ENCODE data around the gene CEMIP2. TPM values are rescaled to one million over a fixed set of nuclear protein-coding genes. Genes with fewer than 3 reads are reported as not detected.

CEMIP2 gene
- total RNA-seq, 4 donors from 2014 or later: 7.6 to 34.5 (median 12.3) TPM

GRCh38 chr9:71719562-71719961, 48.8 kb downstream of the CEMIP2 start:
- H3K27me3 ChIP-seq: no peaks in the 10 kb centered on the region
- DNase-seq: no peak
- peaks cover 0 to 50% (median 0%) of the 10 kb centered on the region in 3 donors for H3K36me3 ChIP-seq
- no peak overlapping the region for H3K4me3 ChIP-seq
- intact Hi-C loops (cut with DNase I): no loop called here
- no peak overlapping the region for H3K27ac ChIP-seq
- TF ChIP-seq CTCF (IDR thresholded peaks at IDR 0.05) (no peak), POLR2A (IDR thresholded peaks at IDR 0.05) (no peak)
- no peaks in the 10 kb centered on the region for H3K9me3 ChIP-seq
- H3K4me1 ChIP-seq: peaks cover 0 to 12% (median 4%) of the 10 kb centered on the region in 3 donors
- WGBS, 2 donors: 26 to 48% methylated on average over 5 of the region's 5 CpGs

- peaks cover 0 to 50% (median 0%) of the 10 kb centered on the region in 3 donors for H3K36me3 ChIP-seq
- H3K4me1 ChIP-seq: peaks cover 0 to 12% (median 4%) of the 10 kb centered on the region in 3 donors
- no peak overlapping the region for H3K4me3 ChIP-seq
- H3K27ac ChIP-seq: no peak overlapping the region
- 84 to 93% methylated on average over 3 of the region's 3 CpGs for WGBS, 2 donors
- intact Hi-C loops (cut with DNase I): no loop called here
- no peak for TF ChIP-seq POLR2A (IDR thresholded peaks at IDR 0.05)
- no peak for TF ChIP-seq CTCF (IDR thresholded peaks at IDR 0.05)
- no peaks in the 10 kb centered on the region for H3K9me3 ChIP-seq
- no peak for DNase-seq
- H3K27me3 ChIP-seq: no peaks in the 10 kb centered on the region
Measured at GRCh38 chr9:71719088-71719487, 49.2 kb downstream of the CEMIP2 start.

GRCh38 chr9:71716138-71716909, 52.0 kb downstream of the CEMIP2 start:
- H3K4me3 ChIP-seq: no peak overlapping the region
- intact Hi-C loops (cut with DNase I): no loop called here
- no peaks in the 10 kb centered on the region for H3K9me3 ChIP-seq
- no peak overlapping the region for H3K27ac ChIP-seq
- WGBS, 2 donors: 87 to 93% methylated on average over 2 of the region's 2 CpGs
- peak in 4 of 6 experiments; percentile 39 to 46 (median 44) for TF ChIP-seq CTCF (IDR thresholded peaks at IDR 0.05)
- no peak for TF ChIP-seq POLR2A (IDR thresholded peaks at IDR 0.05)
- peaks cover 0 to 12% (median 4%) of the 10 kb centered on the region in 3 donors for H3K4me1 ChIP-seq
- no peaks in the 10 kb centered on the region for H3K27me3 ChIP-seq
- H3K36me3 ChIP-seq: peaks cover 0 to 54% (median 0%) of the 10 kb centered on the region in 3 donors
- DNase-seq: no peak

GRCh38 chr9:71710856-71711255, 57.5 kb downstream of the CEMIP2 start:
- TF ChIP-seq CTCF (IDR thresholded peaks at IDR 0.05) (no peak), POLR2A (IDR thresholded peaks at IDR 0.05) (no peak)
- Histone ChIP-seq H3K4me1 (no peaks in the 10 kb centered on the region), H3K27me3 (no peaks in the 10 kb centered on the region), H3K9me3 (no peaks in the 10 kb centered on the region), H3K27ac (no peak overlapping the region), H3K36me3 (peaks cover 0 to 94% (median 0%) of the 10 kb centered on the region in 3 donors), H3K4me3 (no peak overlapping the region)
- intact Hi-C loops (cut with DNase I): no loop called here
- DNase-seq: no peak

GRCh38 chr9:71710201-71710600, 58.1 kb downstream of the CEMIP2 start:
- 61 to 64% methylated on average over 5 of the region's 5 CpGs for WGBS, 2 donors
- H3K9me3 ChIP-seq: no peaks in the 10 kb centered on the region

More at GRCh38 chr9:71710201-71710600, 58.1 kb downstream of the CEMIP2 start:
- H3K36me3 ChIP-seq: peaks cover 0 to 88% (median 0%) of the 10 kb centered on the region in 3 donors
- TF ChIP-seq POLR2A (IDR thresholded peaks at IDR 0.05): no peak
- TF ChIP-seq CTCF (IDR thresholded peaks at IDR 0.05): no peak
- no peak overlapping the region for H3K27ac ChIP-seq
- no peaks in the 10 kb centered on the region for H3K4me1 ChIP-seq
- H3K4me3 ChIP-seq: no peak overlapping the region
- intact Hi-C loops (cut with DNase I): no loop called here
- no peaks in the 10 kb centered on the region for H3K27me3 ChIP-seq
- no peak for DNase-seq
